ENCODE results near the gene FOXJ1.

FOXJ1 gene

DNA sequence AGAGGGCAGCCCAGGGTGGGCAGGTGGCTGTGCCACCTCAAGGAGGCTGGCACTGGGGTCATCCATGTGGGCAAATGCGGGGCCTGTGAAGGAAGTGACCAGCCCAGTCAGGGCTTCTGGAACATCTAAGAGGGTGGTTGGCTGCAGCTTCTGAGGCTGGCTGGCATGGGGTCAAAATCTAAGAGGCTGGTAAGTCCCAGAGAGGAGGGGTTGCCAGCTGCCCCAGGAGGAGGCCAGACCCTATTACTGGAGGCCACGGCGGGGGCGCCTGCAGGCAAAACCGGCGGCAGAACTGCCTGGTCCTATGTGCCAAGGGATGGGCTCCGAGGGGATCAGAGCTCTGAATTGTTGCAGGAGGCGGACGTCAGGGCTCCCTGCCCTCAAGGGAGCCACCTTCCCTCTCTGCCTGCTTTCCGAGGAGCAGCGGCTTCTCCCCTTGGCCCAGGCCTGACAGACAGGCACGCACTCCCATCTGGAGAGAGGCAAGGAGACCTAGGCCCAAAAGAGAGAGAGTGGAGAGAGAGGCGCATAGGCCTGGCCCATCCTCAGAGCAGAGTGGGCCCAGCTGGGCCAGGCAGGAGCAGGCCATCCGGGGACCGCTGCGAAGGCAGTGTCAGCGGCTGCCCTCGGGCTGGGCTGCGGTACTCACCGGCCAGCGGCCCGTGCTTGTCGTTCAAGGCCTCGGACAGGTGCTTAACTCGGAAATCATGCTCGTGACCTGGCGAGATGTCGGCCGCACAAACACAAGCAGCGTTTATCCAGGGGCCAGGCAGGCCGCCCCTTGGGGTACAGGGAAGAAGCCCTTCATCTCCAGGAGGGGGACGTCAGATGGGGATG is 51.1 kb downstream of the FOXJ1 start:
- DNase-seq, result no peak

DNA sequence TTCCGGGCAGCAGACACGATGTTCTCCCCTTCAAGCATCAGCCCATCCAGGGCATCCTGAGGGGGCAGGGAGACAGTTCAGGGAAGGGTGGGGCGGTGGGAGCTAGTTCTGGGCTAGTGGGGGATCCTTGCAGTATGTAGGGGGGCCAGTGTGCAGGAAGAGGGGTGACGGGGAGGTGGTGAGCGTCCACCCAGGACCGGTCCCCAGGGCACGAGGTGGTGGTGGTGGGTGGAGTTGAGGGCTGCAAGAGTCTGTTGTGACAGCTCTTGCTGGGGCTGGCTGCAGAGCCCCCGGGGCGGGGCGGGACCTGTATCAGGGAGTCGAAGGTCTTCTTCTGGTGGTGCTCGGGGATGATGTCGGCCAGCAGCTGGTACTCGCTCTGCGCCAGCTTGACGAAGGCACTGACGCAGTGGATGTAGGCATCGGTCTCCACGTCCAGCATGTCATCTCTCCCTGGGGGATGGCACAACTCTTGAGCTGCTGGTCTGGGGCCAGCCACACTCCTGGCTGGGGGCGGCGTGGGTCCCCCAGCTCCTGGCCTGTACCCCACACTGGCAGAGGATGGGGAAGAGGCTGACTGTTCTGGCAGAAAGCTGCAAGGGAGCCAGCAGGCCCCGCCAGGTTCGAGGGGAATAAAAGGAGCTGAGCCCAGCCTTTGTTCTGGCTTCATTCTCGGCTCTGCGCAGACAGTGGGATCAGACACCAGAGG is 52.0 kb downstream of the FOXJ1 start:
- no peak for DNase-seq

DNA sequence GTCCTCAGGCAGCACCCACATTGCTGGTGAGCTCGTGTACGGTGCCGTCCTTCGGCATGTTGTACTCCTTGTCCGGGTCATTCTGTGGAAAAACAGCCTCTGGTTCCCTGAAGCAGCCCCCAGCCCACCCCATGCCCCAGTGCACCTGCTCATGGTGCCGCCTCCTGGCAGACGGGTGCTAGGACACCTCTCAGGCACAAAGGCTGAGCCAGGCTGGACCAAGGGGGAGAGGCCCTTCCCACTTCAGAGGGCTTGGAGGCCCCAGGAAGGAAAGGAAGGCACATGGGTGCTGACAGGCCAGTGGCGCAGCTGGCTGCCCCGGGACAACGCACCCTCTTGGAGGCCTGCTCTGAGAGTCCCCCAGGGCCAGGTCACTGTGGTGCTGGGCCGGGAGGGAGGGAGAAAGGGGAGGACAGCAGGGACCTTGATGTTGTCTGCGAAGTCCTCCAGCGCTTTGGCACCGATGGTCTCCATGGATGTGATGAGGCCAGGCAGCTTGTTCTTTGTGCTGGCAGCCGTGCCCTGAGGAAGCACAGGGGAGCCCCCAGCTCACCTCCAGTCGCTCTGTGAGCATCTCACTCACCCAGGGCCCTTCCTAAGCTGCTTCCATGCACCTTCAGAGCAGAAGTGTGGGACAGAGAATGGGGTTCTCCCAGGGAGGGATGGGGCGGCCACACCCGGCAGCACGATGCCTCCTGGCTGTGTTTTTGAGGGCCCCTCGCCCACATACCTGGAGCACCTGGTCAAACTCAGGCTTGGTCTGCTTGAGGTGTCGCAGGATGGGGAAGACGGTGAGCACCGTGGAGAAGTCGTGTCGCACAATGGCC is 52.8 kb downstream of the FOXJ1 start:
- no peak for DNase-seq

DNA sequence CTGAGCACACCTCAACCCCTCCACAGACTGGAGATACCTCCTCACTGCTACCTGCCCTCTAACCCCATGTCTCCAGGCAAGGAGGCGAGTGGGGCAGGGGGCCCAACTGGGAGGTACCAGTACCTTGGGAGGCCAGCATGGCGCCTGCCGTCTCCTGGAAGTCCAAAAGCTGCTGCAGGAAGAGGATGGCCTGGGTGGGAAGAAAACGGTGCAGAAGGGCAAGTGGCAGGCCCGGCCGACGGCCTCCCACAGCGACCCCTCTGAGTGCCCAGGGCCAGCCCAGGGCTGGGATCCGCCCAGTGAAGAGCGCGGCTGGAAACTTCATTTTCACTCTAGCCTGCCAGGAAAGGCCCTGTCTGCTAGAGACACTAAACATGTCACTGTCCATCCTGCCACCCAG is 53.5 kb downstream of the FOXJ1 start:
- no peak for DNase-seq

DNA sequence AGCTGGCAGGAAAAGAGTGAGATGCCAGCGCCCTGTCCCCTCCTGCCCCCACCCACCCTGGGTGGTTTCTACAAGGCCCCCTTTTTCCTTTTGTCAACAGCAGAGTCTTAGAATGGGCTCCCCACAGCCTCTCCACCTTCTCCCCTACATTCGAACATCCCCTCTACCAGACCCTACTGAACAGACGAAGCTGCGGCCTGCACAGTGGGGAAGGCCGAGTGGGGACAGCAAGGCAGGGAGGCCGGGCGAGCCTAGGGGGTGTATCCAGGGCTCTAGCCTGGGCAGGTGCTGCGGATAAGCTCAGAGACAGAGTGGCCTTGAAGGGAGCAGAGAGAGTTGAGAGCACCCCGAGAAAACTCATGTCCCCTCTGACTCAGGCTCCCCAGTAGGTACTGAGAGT is 54.7 kb downstream of the FOXJ1 start:
- no peak for DNase-seq
